Smooth muscle cell (in vitro differentiated cells): ENCODE results near the gene FXYD5. TPM values are rescaled to one million over a fixed set of nuclear protein-coding genes. Genes with fewer than 3 reads are reported as not detected.

Source experiments
- DNase-seq: peaks from one replicate; lab custom pipeline; 2025; ENCODE audit not compliant: unreplicated experiment; lab: John Stamatoyannopoulos, UW
- H2AFZ ChIP-seq: fragments of 200-600 bp; sonication (generic); 2 replicates; pipeline ENCODE4 v1.6.0; 2016; ENCODE audit warnings: antibody characterized with exemption, low read depth, mild to moderate bottlenecking
- H3F3A ChIP-seq: fragments of 200-600 bp; sonication (generic); 2 replicates; pipeline ENCODE4 v1.6.0; 2017; ENCODE audit warnings: antibody characterized with exemption, low read depth
- H3K27ac ChIP-seq: fragments of 200-600 bp; sonication (generic); 2 replicates; pipeline ENCODE4 v1.5.1; 2016; ENCODE audit warnings: low read depth, mild to moderate bottlenecking
- H3K27me3 ChIP-seq: fragments of 200-600 bp; sonication (generic); 2 replicates; pipeline ENCODE4 v1.6.1; 2016; ENCODE audit warnings: low read depth, mild to moderate bottlenecking
- H3K36me3 ChIP-seq: fragments of 200-600 bp; sonication (generic); 2 replicates; pipeline ENCODE4 v1.5.1; 2016; ENCODE audit warnings: low read depth
- H3K4me1 ChIP-seq: fragments of 200-600 bp; sonication (generic); 2 replicates; pipeline ENCODE4 v1.5.1; 2016; ENCODE audit warnings: low read depth
- H3K4me2 ChIP-seq: fragments of 200-600 bp; sonication (generic); 2 replicates; pipeline ENCODE4 v1.6.0; 2016; ENCODE audit warnings: mild to moderate bottlenecking
- H3K4me3 ChIP-seq: fragments of 200-600 bp; sonication (generic); 2 replicates; pipeline ENCODE4 v1.5.1; 2016; ENCODE audit warnings: mild to moderate bottlenecking
- H3K79me2 ChIP-seq: fragments of 200-600 bp; sonication (generic); 2 replicates; pipeline ENCODE4 v1.6.0; 2016; ENCODE audit warnings: low read depth, mild to moderate bottlenecking
- H3K9ac ChIP-seq: fragments of 200-600 bp; sonication (generic); 2 replicates; pipeline ENCODE4 v1.6.0; 2016; ENCODE audit warnings: low read depth
- H3K9me3 ChIP-seq: fragments of 200-600 bp; sonication (generic); replicated peaks from 2 replicates; pipeline ENCODE4 v1.5.1; 2016; ENCODE audit warnings: low read depth
- H4K20me1 ChIP-seq: fragments of 200-600 bp; sonication (generic); 2 replicates; pipeline ENCODE4 v1.6.0; 2016; ENCODE audit warnings: low read depth
- whole genome bisulfite sequencing: methylation state at CpG from one replicate; pipeline ENCODE4 v1.1.7; 2016; ENCODE audit warnings: low lambda C conversion rate; 5-methylcytosine and 5-hydroxymethylcytosine counted together
- polyA plus RNA-seq: library from polyadenylated mRNA; unstranded; fragments of >200 nt; fragmentation: Nextera tagmentation; extraction: Ambion mirVana; gene quantifications from 2 replicates; pipeline ENCODE4 v1.2.1, GENCODE V29; 2016
- total RNA-seq: library from RNA; depleted of rRNA; stranded (reverse); fragments of >200 nt; gene quantifications from 2 replicates; pipeline ENCODE4 v1.2.3, GENCODE V29; 2014
- TF ChIP-seq, protein P1 (sequence below): fragments of 200-600 bp; sonication (generic); IDR thresholded peaks from 2 replicates; pipeline ENCODE4 v1.5.1; 2017; ENCODE audit warnings: borderline replicate concordance, mild to moderate bottlenecking, antibody characterized with exemption; ENCODE audit not compliant: insufficient read depth, poor library complexity, severe bottlenecking

Gene FXYD5
- total and polyA plus RNA-seq, 2 experiments from 2014 or later, result 133 to 205 TPM

DNA sequence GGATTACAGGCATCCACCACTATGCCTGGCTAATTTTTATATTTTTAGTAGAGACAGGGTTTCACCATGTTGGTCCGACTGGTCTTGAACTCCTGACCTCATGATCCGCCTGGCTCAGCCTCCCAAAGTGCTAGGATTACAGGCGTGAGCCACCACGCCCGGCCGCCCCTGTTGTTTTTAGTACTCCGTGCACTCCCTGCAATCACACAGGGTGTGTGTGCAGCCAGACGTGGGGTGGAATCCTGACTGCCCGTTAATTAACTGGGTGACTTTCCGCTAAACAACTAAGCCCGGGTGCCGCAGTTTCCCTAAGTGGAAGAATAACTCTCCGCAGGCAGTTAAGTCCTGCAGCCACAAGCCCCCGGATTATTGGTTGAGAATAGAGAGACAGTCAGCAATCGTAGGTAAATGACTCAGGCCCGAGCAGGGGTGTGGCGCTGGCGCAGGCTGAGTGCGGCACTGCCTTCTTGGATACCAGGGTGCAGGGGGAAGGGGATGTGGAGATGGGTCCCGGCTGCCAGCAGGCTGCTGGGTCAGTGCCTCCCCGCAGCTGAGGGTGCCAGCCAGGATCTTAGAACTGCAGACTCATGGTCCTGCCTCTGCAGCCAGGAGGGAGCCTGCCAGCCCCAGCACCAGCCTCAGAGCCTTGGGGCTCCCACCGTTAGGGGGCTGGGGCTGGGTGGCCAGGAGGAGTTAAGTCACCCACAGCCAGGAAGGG is 45.0 kb upstream of the FXYD5 start:
- no peak overlapping the region for H3K9ac ChIP-seq

DNA sequence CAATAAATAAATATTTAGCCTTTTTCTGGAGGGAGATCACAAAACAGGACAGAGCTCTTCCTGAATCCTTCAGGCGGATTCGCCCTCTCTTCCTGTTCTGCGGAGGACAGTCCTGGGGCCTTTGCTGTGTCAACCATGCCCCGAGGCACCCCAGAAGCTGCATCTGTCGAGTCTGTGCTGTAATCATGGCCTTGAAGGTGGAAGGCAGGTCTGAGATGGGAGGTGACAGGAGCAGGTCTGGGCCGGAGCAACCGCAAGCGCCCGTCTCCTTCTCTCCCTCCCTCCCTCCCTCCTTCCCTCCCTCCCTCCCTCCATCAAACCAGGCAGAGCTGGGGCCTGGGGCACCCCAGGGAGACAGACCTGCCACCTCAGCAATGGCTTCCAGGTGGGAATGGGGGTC is 43.6 kb upstream of the FXYD5 start:
- Histone ChIP-seq H3K79me2 (no peaks in the 10 kb centered on the region), H3F3A (no peaks in the 10 kb centered on the region), H3K4me3 (no peak overlapping the region), H3K36me3 (no peaks in the 10 kb centered on the region), H3K9ac (no peak overlapping the region), H3K4me1 (peaks cover 7% of the 10 kb centered on the region), H3K9me3 (no peaks in the 10 kb centered on the region), H3K27ac (no peak overlapping the region), H3K4me2 (no peak overlapping the region), H3K27me3 (no peaks in the 10 kb centered on the region), H2AFZ (no peak overlapping the region), H4K20me1 (no peaks in the 10 kb centered on the region)
- WGBS, result 65% methylated on average over 9 of the region's 9 CpGs
- no peak for DNase-seq
- TF ChIP-seq, protein P1, sequence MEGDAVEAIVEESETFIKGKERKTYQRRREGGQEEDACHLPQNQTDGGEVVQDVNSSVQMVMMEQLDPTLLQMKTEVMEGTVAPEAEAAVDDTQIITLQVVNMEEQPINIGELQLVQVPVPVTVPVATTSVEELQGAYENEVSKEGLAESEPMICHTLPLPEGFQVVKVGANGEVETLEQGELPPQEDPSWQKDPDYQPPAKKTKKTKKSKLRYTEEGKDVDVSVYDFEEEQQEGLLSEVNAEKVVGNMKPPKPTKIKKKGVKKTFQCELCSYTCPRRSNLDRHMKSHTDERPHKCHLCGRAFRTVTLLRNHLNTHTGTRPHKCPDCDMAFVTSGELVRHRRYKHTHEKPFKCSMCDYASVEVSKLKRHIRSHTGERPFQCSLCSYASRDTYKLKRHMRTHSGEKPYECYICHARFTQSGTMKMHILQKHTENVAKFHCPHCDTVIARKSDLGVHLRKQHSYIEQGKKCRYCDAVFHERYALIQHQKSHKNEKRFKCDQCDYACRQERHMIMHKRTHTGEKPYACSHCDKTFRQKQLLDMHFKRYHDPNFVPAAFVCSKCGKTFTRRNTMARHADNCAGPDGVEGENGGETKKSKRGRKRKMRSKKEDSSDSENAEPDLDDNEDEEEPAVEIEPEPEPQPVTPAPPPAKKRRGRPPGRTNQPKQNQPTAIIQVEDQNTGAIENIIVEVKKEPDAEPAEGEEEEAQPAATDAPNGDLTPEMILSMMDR, result no peak

More for the DNA sequence above, 45.0 kb upstream of the FXYD5 start:
- Histone ChIP-seq H2AFZ (no peak overlapping the region), H3K9me3 (no peaks in the 10 kb centered on the region), H3K4me1 (no peaks in the 10 kb centered on the region), H3K27me3 (no peaks in the 10 kb centered on the region), H3K27ac (no peak overlapping the region), H4K20me1 (no peaks in the 10 kb centered on the region), H3K36me3 (no peaks in the 10 kb centered on the region), H3K4me3 (no peak overlapping the region), H3F3A (no peaks in the 10 kb centered on the region), H3K79me2 (no peaks in the 10 kb centered on the region), H3K4me2 (no peak overlapping the region)
- TF ChIP-seq, protein P1, result no peak
- WGBS, result 77% methylated on average over 22 of the region's 22 CpGs
- no peak for DNase-seq

- Histone ChIP-seq H3K36me3 (no peaks in the 10 kb centered on the region), H4K20me1 (no peaks in the 10 kb centered on the region), H3K4me3 (no peak overlapping the region), H3K9ac (no peak overlapping the region), H3K9me3 (no peaks in the 10 kb centered on the region), H3K27ac (no peak overlapping the region), H3K4me2 (no peak overlapping the region), H3F3A (no peaks in the 10 kb centered on the region), H3K79me2 (no peaks in the 10 kb centered on the region), H3K27me3 (no peaks in the 10 kb centered on the region), H2AFZ (no peak overlapping the region), H3K4me1 (peaks cover 7% of the 10 kb centered on the region)
- DNase-seq, result no peak
- TF ChIP-seq, protein P1, result no peak
- 93% methylated on average over 15 of the region's 15 CpGs for WGBS
Measured at GRCh38 chr19:35112995-35113688, 41.4 kb upstream of the FXYD5 start.
